NAMALWA (cell line): ENCODE measurements around the gene HS3ST6.
"Not testable (repeated sequence)": the region's sequence is repeated elsewhere in the genome, so short reads cannot be mapped to it uniquely, and the experiment has no call there.

ENCODE experiments used
- DNase-seq: peaks from one replicate; pipeline ENCODE4 v3.0.0-alpha.2; 2015; ENCODE audit warnings: low spot score

The HS3ST6 gene

GRCh38 chr16:1946495-1947368 lies 28.5 kb upstream of the HS3ST6 start:
- no peak for DNase-seq

- DNase-seq, result no peak
Measured at GRCh38 chr16:1945559-1946391, 27.6 kb upstream of the HS3ST6 start.

DNA sequence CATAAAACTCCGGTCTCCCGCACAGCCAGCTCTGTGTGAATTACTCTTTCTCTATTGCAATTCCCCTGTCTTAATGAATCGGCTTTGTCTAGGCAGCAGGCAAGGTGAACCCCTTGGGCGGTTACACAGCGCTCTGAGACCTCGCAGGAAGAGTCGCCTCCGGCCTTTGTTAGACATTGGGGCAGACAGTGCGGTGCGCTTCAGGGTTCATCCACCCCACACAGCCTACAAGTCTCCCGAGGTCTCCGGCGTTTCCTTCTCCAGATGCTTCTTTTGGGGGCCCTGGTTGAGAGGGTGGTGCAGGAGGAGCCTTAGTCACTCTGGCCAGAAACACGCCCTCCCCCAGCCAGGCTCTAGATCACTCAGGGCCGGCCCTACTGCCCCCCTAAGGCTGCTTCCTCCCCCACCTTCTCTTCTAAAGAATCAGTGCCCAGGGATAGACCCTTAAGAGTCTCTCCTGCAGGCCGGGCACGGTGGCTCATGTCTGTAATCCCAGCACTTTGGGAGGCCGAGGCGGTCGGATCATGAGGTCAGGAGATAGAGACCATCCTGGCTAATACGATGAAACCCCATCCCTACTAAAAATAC lies 26.5 kb upstream of the HS3ST6 start:
- DNase-seq, result no peak

GRCh38 chr16:1942810-1943726 lies 24.9 kb upstream of the HS3ST6 start, which contains the start of gene MSRB1:
MSRB1 (minus strand) TSS chr16:1943199; CDS start chr16:1943156, 43 bp downstream.
- peak; percentile 99 for DNase-seq

DNA sequence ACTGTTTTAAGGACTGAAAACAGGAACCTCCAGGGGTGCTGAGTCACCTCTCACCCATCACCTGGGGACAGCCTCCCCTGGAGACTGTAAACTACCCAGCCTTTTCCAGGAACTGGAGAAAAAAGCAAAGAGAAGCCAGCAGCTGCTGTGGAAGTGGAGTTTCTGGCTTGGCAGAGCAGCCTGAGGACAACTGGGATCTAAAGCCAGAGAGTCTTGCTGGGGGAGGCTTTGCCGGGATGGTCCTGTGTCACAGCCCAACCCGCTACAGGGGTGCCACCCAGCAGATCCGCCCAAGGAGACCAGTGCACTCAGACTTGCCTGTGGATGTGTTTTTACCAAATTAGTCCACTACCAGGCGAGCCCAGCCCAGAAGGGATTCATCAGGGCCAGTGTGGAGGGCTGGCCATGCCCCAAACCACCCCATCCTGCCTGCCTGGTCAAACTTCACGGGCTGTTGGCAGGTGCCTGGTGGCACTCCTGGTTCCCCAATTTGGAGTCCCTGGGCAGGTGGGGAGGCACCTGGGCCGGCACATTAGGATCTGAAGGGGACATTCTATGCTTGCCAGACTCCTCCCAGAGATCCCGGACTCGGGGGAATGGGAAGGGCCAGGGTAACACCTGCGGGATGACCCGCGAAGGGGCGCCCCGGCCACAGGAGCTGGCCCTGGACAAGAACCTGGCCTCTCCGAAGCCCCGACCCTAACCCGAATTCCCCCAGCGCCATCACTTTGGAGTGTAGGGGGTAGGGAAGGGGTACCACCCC lies 24.0 kb upstream of the HS3ST6 start:
- DNase-seq, result no peak

GRCh38 chr16:1941162-1942046 lies 23.2 kb upstream of the HS3ST6 start:
- DNase-seq, result no peak

DNA sequence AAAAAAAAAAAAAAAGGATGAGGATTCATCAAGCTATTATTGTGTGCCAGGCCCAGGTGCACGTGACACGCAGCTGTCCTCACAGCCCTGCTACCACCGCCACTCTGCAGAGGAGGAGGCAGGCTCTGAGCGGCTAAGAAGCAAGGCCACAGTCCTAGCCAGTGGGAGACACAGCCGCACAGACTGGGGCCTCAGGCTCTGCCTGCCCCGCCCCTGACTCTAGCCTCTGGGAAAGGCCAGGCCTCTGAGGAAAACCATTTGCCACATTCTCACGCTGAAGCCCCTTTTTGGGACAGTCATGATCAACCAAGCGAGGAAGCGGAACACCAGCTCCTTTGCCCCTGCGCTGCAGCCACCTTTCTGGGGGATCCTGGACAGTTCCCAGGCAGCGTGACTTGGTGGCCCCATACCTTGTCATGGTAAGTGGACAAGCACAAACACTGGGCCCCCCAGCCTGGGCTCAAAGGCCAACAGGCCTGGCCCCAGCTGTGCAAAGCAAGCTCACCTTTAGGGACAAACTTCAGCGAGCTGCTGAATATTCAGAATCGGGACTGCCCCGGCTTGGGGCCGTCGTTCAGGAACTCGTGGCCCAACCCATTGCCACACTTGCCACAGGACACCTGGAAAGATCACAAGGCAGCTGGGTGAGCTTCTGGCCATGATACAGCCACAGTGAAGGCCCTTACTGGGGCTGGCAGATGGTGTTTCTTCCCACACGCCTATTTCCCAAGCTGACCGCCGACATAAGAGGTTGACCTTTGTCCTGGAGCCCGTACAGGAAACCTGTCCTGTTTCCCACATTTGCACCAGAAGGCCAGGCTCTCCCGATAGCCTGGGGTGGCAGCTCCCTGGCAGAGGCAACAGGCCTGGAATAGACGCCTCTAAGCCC lies 22.3 kb upstream of the HS3ST6 start:
- no peak for DNase-seq

- not testable (repeated sequence) for DNase-seq
Measured at GRCh38 chr16:1939833-1940232, 21.6 kb upstream of the HS3ST6 start.

GRCh38 chr16:1938910-1939309 lies 20.7 kb upstream of the HS3ST6 start:
- no peak for DNase-seq

- no peak for DNase-seq
Measured at GRCh38 chr16:1938316-1938715, 20.1 kb upstream of the HS3ST6 start.

- no peak for DNase-seq
Measured at GRCh38 chr16:1936945-1937479, 18.8 kb upstream of the HS3ST6 start.

- no peak for DNase-seq
Measured at GRCh38 chr16:1933097-1933661, 15.0 kb upstream of the HS3ST6 start.

DNA sequence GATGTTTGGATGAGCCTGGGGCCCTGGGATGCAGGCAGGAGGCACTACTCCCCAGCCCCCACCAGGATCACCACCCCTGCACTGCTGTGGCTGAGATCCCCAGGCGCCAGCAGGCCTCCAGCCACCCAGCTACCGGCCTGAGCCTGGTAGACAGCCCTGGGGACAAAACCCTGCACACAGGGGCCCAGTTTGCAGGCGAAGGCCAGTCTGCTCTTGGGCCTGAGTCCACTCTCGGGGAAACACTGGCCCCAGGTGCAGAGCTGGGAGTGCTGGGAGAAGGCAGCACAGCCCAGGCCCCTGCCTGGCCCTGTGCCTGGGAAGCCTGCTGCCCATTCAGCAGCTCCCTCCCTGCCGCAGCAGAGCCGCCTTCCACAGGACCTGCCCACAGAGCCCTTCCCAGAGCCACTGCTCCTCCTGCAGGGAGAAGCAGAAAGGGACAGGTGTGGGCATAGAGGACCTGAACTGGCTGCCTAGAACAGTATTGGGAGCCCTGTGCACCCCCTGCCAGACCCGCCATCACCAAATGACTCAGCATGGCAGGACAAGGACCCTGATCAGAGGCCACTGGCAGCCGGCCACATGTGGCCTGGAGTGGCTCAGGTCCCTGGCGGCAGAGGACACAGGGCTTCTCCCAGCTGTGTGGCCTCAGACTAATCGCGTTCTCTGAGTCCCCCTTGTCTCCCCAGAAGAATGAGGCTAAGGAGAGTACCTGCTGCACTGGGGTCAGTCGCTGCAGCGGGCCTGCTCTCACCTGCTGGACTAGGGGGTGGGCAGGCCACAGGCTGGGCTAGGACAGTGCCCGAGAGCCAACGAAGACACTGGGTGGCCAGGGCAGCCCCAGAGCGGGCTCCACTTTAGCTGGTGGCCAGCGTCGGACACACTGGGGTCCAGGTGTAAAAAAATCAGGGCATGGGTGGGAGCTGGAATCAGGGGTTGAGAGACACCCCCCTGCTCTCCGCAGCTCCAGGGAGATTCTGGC lies 14.1 kb upstream of the HS3ST6 start:
- no peak for DNase-seq

DNA sequence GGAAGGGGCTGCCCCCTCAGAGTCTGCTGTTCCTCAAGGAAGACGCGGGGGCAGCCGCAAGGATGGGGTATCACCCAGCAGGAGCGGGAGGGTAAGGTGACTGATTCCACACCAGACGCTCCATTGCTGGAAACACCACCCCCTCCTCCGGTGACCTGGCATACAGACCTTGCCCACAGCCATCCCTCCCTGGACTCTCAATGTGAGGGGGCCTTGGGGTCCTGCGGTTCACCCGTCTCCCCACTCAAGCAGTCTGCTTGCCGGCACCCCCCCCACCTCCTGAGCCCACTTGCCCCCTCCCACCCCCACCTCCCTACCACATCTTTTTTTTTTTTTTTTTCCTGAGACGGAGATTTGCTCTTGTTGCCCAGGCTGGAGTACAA lies 12.1 kb upstream of the HS3ST6 start:
- DNase-seq, result no peak

DNA sequence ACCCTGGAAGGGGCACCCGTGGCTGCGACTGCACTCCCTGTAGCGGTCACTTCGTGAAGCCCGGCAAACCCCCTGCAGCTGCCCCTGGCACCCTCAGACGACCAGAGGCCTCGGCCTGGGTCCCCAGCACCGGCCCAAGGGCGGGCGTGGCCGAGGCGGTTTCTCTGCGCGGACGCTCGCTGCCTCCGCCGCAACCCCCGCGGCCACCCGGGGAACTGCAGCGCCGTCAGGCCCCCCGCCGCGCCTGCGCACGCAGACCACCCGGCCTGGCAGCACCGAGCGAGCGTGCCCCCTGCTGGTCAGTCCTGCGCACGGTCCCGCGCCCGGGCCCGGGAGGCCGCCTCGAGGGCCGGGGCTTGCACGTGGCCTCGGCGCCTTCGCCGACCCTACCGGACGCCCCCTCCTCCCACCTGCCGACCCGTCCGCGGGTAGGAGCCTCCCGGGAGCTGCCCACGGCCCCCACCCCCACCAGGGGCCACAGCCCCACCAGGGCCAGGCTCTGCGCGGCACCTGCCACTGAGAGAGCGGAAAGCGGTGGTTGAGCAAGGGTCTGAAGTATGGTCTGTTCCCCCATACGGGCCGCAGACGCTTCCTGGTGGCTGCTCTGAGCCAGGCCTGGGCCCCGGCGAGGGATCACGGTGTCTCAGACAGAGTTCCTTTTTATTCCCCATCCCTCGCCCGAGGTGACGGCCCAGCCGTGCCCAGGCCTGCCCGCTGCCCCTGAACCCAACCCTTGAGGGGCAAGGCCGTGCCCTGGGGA lies 11.5 kb upstream of the HS3ST6 start:
- DNase-seq, result peak; percentile 86

- no peak for DNase-seq
Measured at GRCh38 chr16:1929105-1929504, 10.9 kb upstream of the HS3ST6 start.
